Small intestine (tissue), 7 donors: Measurements from ENCODE around the gene DNAJB12. TPM values are rescaled to one million over a fixed set of nuclear protein-coding genes. Genes with fewer than 3 reads are reported as not detected.

ENCODE experiments used
- DNase-seq, 2 donors: peaks; one replicate each; pipeline versions ENCODE4 v3.0.0 to v3.0.0-alpha.2; 2013
- FAIRE-seq: peaks from 2 replicates; lab custom pipeline; 2012; peaks lifted over from hg19 to GRCh38; lab: Jason Lieb, UNC
- H3K27ac ChIP-seq, 3 donors: one replicate each; pipeline ENCODE4 v1.5.1; 2013; ENCODE audit warnings: low read length in 2 of 3, mild to moderate bottlenecking in 2 of 3, control low read depth in 1 of 3, inconsistent platforms in 1 of 3, low read depth in 1 of 3, moderate library complexity in 1 of 3
- H3K27me3 ChIP-seq, 3 donors: one replicate each; pipeline ENCODE4 v1.6.1; 2013; ENCODE audit warnings: low read length in 3 of 3, inconsistent platforms in 1 of 3; ENCODE audit not compliant: control insufficient read depth in 3 of 3, insufficient read depth in 3 of 3
- H3K36me3 ChIP-seq, 3 donors: one replicate each; pipeline ENCODE4 v1.6.1; 2013; ENCODE audit warnings: low read length in 3 of 3, inconsistent platforms in 1 of 3, low read depth in 1 of 3, mild to moderate bottlenecking in 1 of 3, moderate library complexity in 1 of 3; ENCODE audit not compliant: control insufficient read depth in 3 of 3, insufficient read depth in 2 of 3
- H3K4me1 ChIP-seq, 3 donors: one replicate each; pipeline ENCODE4 v1.6.1; 2013; ENCODE audit warnings: low read length in 2 of 3, inconsistent platforms in 1 of 3, low read depth in 1 of 3, mild to moderate bottlenecking in 1 of 3, moderate library complexity in 1 of 3; ENCODE audit not compliant: control insufficient read depth in 3 of 3, insufficient read depth in 2 of 3
- H3K4me3 ChIP-seq, 3 donors: one replicate each; pipeline ENCODE4 v1.5.1; 2013; ENCODE audit warnings: low read length in 3 of 3, control low read depth in 1 of 3, inconsistent platforms in 1 of 3, low read depth in 1 of 3, mild to moderate bottlenecking in 1 of 3, moderate library complexity in 1 of 3
- H3K9me3 ChIP-seq, 2 donors: one replicate each; pipeline ENCODE4 v1.6.1; 2013; ENCODE audit warnings: low read depth in 1 of 2, low read length in 1 of 2; ENCODE audit not compliant: control insufficient read depth in 2 of 2, insufficient read depth in 1 of 2
- WGBS, 3 donors: extraction: QIAGEN DNeasy Blood & Tissue Kit; methylation state at CpG; one replicate each; pipeline ENCODE4 v1.1.7; 2013; 5-methylcytosine and 5-hydroxymethylcytosine counted together
- polyA plus RNA-seq, 4 donors: library from polyadenylated mRNA; stranded (reverse) in 3 of 4; unstranded in 1 of 4; fragments of 200-250 nt in 3 of 4; fragments of 120-200 nt in 1 of 4; gene quantifications; one replicate each; pipeline versions ENCODE4 v1.2.1 to v1.2.3, GENCODE V29; 2013
- donor health status: healthy with polysubstance abuse.
- donor health status: control.
- donor health status: control.
- donor health status: Bipolar disorder and iron deficiency.
- donor health status: healthy.

DNAJB12 gene
- polyA plus RNA-seq, 4 donors, result 17.0 to 37.1 (median 22.9) TPM

GRCh38 chr10:72292223-72292691 is 62.5 kb downstream of the DNAJB12 start:
- WGBS, 3 donors, result 27 to 58% (median 33%) methylated on average over 5 to 6 of the region's 6 CpGs
- FAIRE-seq, result no peak
- Histone ChIP-seq H3K4me3 (no peak overlapping the region), H3K9me3 (no peaks in the 10 kb centered on the region), H3K36me3 (no peaks in the 10 kb centered on the region), H3K27me3 (no peaks in the 10 kb centered on the region), H3K4me1 (peaks cover 0 to 5% (median 2%) of the 10 kb centered on the region in 3 donors), H3K27ac (peak overlapping the region in 1 of 3 donors; percentile 23)
- DNase-seq, result peak in 1 of 2 donors; percentile 62

DNA sequence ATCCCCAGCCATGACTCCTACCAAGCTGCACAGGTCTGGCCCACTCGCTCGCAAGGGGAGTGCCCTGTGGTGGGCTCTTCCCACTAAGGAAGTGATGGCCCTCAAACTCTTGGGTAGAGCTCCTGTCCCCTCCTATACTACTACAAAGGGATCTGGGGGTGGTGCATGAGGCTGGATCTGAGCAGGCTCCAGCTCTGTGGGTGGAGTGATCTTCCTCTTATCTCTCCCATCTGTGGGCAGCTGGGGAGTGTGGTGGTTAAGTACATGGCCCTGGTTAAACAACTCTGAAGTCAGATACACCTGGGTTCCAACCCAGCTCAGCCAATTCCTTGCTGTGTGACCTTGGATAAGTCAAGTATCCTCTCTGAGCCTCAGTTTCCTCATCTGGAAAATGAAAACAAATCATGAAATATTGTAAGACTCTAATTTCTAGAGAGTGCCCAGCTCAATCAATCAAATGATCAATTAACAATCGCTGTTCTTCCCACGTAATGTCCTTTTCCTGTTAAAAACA is 63.6 kb downstream of the DNAJB12 start:
- H3K9me3 ChIP-seq, result no peaks in the 10 kb centered on the region
- 95 to 98% (median 96%) methylated on average over 4 of the region's 4 CpGs for WGBS, 3 donors
- H3K36me3 ChIP-seq, result no peaks in the 10 kb centered on the region
- H3K4me3 ChIP-seq, result no peak overlapping the region
- DNase-seq, result no peak
- no peak for FAIRE-seq
- H3K27me3 ChIP-seq, result no peaks in the 10 kb centered on the region
- peaks cover 0 to 2% (median 0%) of the 10 kb centered on the region in 3 donors for H3K4me1 ChIP-seq
- no peak overlapping the region for H3K27ac ChIP-seq

GRCh38 chr10:72285972-72286521 is 68.7 kb downstream of the DNAJB12 start:
- no peaks in the 10 kb centered on the region for H3K27me3 ChIP-seq
- FAIRE-seq (no peak), DNase-seq (no peak)
- H3K4me1 ChIP-seq, result peaks cover 0 to 5% (median 0%) of the 10 kb centered on the region in 3 donors
- no peak overlapping the region for H3K4me3 ChIP-seq
- H3K27ac ChIP-seq, result no peak overlapping the region
- H3K36me3 ChIP-seq, result no peaks in the 10 kb centered on the region
- no peaks in the 10 kb centered on the region for H3K9me3 ChIP-seq
- 58 to 63% (median 59%) methylated on average over 14 of the region's 14 CpGs for WGBS, 3 donors

- FAIRE-seq, result no peak
- 85 to 92% (median 92%) methylated on average over 3 of the region's 3 CpGs for WGBS, 3 donors
- DNase-seq, result no peak
Measured at GRCh38 chr10:72283131-72283530, 71.6 kb downstream of the DNAJB12 start.

More at GRCh38 chr10:72283131-72283530, 71.6 kb downstream of the DNAJB12 start:
- no peak overlapping the region for H3K27ac ChIP-seq
- H3K4me3 ChIP-seq, result no peak overlapping the region
- no peaks in the 10 kb centered on the region for H3K36me3 ChIP-seq
- H3K4me1 ChIP-seq, result peaks cover 0 to 7% (median 5%) of the 10 kb centered on the region in 3 donors
- no peaks in the 10 kb centered on the region for H3K9me3 ChIP-seq
- no peaks in the 10 kb centered on the region for H3K27me3 ChIP-seq

Other genes with a start within 250 kb of the DNAJB12 start
- 100 to 1,000 TPM; 112 to 176 (median 141) TPM for gene ANAPC16, start 138.9 kb downstream of the DNAJB12 start, polyA plus RNA-seq
- gene ASCC1, start 138.6 kb downstream of the DNAJB12 start, polyA plus RNA-seq, result 10 to 100 TPM in 3 of 4 donors, 1 to 10 TPM in 1; 9.2 to 21.3 (median 16.1) TPM
- gene DDIT4, start 81.0 kb downstream of the DNAJB12 start, polyA plus RNA-seq, result 100 to 1,000 TPM in 1 of 4 donors, 10 to 100 TPM in 3; 34.4 to 330 (median 41.6) TPM